Common myeloid progenitor, CD34-positive (primary cell): ENCODE results near the gene SORBS1.

Experiments
- CTCF ChIA-PET: fragments of 350-600 bp; sonication (Branson Sonifier 250); formaldehyde crosslinking; loops from one replicate; lab custom pipeline; 2021; ENCODE audit warnings: antibody characterized with exemption; lab: Charles Lee
- POLR2A ChIA-PET: fragments of 350-600 bp; sonication (Branson Sonifier 250); formaldehyde crosslinking; loops from one replicate; lab custom pipeline; 2021; ENCODE audit warnings: antibody characterized with exemption; lab: Charles Lee
- DNase-seq, 3 donors: peaks; one replicate each; pipeline versions ENCODE4 v3.0.0 to v3.0.0-alpha.2; 2013
- H3K27ac ChIP-seq, 2 experiments: 1 replicate in 1 of 2; 2 replicates in 1 of 2; pipeline ENCODE4 v1.7.0; 2013; ENCODE audit warnings: inconsistent platforms in 2 of 2, low read length in 2 of 2, mild to moderate bottlenecking in 2 of 2, low read depth in 1 of 2, moderate library complexity in 1 of 2; ENCODE audit not compliant: severe bottlenecking in 2 of 2, insufficient read depth in 1 of 2, poor library complexity in 1 of 2
- H3K27me3 ChIP-seq, 5 experiments: replicated peaks in 2 of 5; 1 replicate in 3 of 5; 2 replicates in 2 of 5; pipeline versions ENCODE4 v1.6.1 to v1.7.0; 2013; ENCODE audit warnings: low read length in 4 of 5, mild to moderate bottlenecking in 2 of 5, moderate library complexity in 2 of 5, inconsistent platforms in 1 of 5; ENCODE audit not compliant: insufficient read depth in 5 of 5, control insufficient read depth in 4 of 5
- H3K36me3 ChIP-seq, 4 experiments: 1 replicate in 2 of 4; 2 replicates in 2 of 4; pipeline versions ENCODE4 v1.6.1 to v1.7.0; 2013; ENCODE audit warnings: low read length in 3 of 4, control low read depth in 1 of 4, mild to moderate bottlenecking in 1 of 4; ENCODE audit not compliant: control insufficient read depth in 4 of 4, insufficient read depth in 4 of 4
- H3K4me1 ChIP-seq, 4 experiments: 1 replicate in 3 of 4; 2 replicates in 1 of 4; pipeline versions ENCODE4 v1.6.1 to v1.7.1; 2013; ENCODE audit warnings: low read length in 3 of 4, mild to moderate bottlenecking in 3 of 4, control low read depth in 1 of 4, inconsistent platforms in 1 of 4, moderate library complexity in 1 of 4; ENCODE audit not compliant: control insufficient read depth in 4 of 4, insufficient read depth in 4 of 4; ENCODE audit errors: control extremely low read depth in 1 of 4
- H3K4me3 ChIP-seq, 7 experiments: 1 replicate in 4 of 7; 2 replicates in 3 of 7; pipeline versions ENCODE4 v1.5.1 to v1.7.0; 2013; ENCODE audit warnings: mild to moderate bottlenecking in 7 of 7, low read length in 6 of 7, moderate library complexity in 6 of 7, inconsistent platforms in 2 of 7, low read depth in 2 of 7, control low read depth in 1 of 7; ENCODE audit not compliant: insufficient read depth in 4 of 7, control insufficient read depth in 1 of 7; ENCODE audit errors: extremely low read depth in 1 of 7
- H3K9me3 ChIP-seq, 5 experiments: 1 replicate in 4 of 5; 2 replicates in 1 of 5; pipeline versions ENCODE4 v1.6.1 to v1.7.1; 2013; ENCODE audit warnings: low read length in 4 of 5, mild to moderate bottlenecking in 2 of 5, inconsistent platforms in 1 of 5, low read depth in 1 of 5, moderate library complexity in 1 of 5; ENCODE audit not compliant: control insufficient read depth in 4 of 5, insufficient read depth in 2 of 5; ENCODE audit errors: control extremely low read depth in 1 of 5
- WGBS: methylation state at CpG from one replicate; pipeline ENCODE4 v1.1.5; 2013; ENCODE audit not compliant: insufficient coverage; 5-methylcytosine and 5-hydroxymethylcytosine counted together

Gene SORBS1

DNA sequence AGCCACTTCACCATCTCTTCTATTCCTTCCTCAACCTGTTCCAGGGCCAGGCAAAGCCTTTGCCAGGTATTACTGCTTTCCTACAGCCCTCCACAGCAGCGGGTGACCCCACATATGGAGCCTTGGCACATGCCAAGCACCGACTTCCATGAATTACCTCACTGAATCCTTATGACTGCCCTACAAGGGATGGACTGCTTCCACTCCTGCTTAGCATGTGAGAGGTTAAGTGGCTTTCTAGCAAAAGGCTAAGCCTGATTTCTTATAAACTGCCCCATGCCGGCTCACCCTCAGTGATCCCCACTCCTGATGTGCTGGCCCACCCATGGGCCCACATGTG, 226.4 kb downstream of the SORBS1 start:
- CTCF ChIA-PET: no interaction called here
- no peak overlapping the region for H3K27ac ChIP-seq
- WGBS: 100% methylated on average over 3 of the region's 3 CpGs
- POLR2A ChIA-PET: no interaction called here
- peaks cover 0 to 2% (median 0%) of the 10 kb centered on the region in 4 experiments for H3K36me3 ChIP-seq
- H3K4me3 ChIP-seq: peak overlapping the region in 1 of 7 experiments; percentile 42
- no peak for DNase-seq
- no peaks in the 10 kb centered on the region for H3K9me3 ChIP-seq
- H3K4me1 ChIP-seq: peaks cover 0 to 13% (median 7%) of the 10 kb centered on the region in 4 experiments
- no peaks in the 10 kb centered on the region for H3K27me3 ChIP-seq

DNA sequence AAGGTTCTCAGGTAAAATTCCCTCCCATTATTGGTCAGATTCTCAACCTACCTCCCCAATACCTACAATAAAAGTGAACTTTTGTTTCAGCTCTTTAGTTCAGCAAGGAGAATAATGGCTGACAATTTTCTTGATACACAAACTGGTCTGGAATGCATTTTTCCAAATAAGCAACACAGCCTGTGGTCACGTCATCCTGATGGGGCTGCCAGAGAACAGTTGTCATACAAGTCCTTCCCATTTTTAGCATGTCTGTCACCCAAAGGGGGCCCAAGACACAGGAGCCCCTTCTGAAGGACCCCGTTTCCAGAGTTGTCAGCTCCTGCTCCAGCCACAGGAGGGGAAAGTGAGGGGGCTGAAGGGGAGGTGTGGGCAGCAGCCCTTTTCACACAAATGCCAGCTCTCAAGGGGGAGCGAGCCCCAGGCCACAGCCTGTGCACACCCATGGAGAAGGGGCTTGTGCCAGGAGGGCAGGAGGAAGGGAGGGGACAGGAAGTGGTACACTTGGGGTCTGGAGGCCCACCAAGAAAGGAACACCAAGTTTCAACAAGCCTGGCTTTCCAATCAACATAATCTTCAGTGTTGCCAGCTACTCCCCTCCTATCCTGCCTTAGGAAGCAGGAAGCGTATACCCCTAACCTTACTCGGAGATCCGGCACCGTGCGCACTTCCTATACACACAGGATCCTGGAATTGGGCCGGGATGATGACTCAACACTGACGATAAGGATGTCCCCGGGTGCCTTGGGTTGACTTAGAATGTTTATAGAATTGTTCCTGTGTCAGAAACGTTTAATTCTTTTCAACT, 227.0 kb downstream of the SORBS1 start:
- Histone ChIP-seq H3K4me3 (peak overlapping the region in 1 of 7 experiments; percentile 42), H3K9me3 (no peaks in the 10 kb centered on the region), H3K27ac (no peak overlapping the region), H3K4me1 (peaks cover 0 to 13% (median 7%) of the 10 kb centered on the region in 4 experiments), H3K27me3 (no peaks in the 10 kb centered on the region), H3K36me3 (peaks cover 0 to 2% (median 0%) of the 10 kb centered on the region in 4 experiments)
- peak; percentile 11 to 39 (median 18) for DNase-seq
- CTCF ChIA-PET: no interaction called here
- POLR2A ChIA-PET: interaction anchor here (0.5 kb wide), 1 partner anchor 1644 kb away, joined by 3 read pairs; no protein-coding TSS in a partner anchor
- WGBS: 18% methylated on average over 6 of the region's 12 CpGs

GRCh38 chr10:95332666-95333249, 228.4 kb downstream of the SORBS1 start:
- CTCF ChIA-PET: no interaction called here

DNA sequence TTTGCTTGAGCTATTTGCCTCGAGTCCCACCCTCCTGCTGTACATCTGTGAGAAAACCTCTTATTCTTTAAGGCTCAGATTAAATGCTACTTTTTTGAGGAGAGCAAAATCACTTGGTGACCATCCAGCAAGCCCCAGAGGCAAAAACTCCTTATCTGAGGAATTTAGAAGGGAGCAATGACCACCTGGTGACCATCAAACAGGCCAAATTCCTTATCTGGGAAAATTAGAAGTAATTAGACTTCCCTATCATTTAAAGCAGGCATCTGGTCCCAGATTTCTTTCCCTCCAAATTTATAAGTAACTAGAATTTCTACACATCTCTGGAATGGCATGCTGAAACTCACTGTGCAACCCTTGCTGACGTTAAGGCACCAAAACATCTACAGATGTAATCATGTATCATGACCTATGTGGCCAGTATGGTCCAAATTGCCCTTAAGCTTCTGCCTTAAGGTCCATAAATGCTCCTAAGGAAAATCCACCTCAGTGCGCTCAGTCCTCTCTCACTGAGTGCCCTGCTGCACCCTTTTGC, 229.5 kb downstream of the SORBS1 start:
- Histone ChIP-seq H3K9me3 (no peaks in the 10 kb centered on the region), H3K27ac (no peak overlapping the region), H3K36me3 (no peaks in the 10 kb centered on the region), H3K4me3 (no peak overlapping the region), H3K27me3 (no peaks in the 10 kb centered on the region), H3K4me1 (peaks cover 0 to 13% (median 7%) of the 10 kb centered on the region in 4 experiments)
- ChIA-PET POLR2A (no interaction called here), CTCF (no interaction called here)
- DNase-seq: no peak
- 96% methylated on average over 3 of the region's 3 CpGs for WGBS

More at GRCh38 chr10:95332666-95333249, 228.4 kb downstream of the SORBS1 start:
- H3K4me1 ChIP-seq: peaks cover 0 to 13% (median 7%) of the 10 kb centered on the region in 4 experiments
- no peaks in the 10 kb centered on the region for H3K36me3 ChIP-seq
- H3K4me3 ChIP-seq: no peak overlapping the region
- no peaks in the 10 kb centered on the region for H3K27me3 ChIP-seq
- 100% methylated on average over 3 of the region's 4 CpGs for WGBS
- no peaks in the 10 kb centered on the region for H3K9me3 ChIP-seq
- no peak for DNase-seq
- H3K27ac ChIP-seq: no peak overlapping the region
- POLR2A ChIA-PET: no interaction called here

DNA sequence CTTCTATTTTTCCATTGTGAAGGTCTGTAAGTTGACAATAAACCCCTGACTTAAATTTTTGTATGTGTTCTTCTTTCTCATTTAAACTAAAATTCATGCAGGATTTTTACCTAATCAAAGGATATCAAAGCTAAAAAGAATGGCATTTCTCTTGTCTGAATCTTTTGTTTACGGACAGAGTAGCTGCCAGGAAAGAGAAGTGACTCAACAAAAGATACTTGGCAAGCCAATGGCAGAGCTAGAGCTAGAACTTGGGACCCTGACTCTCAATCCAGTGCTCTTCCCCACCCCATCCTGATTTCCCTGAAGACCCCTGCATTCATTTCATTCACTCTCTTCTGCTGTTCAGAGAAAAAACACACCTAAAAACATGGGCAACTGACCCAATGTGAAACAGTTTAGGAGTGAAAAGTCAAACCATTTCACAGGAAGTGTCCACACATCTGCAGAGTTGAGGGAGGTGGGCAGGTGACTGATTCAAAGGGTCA, 230.2 kb downstream of the SORBS1 start:
- ChIA-PET POLR2A (no interaction called here), CTCF (no interaction called here)
- H3K4me1 ChIP-seq: peaks cover 0 to 13% (median 7%) of the 10 kb centered on the region in 4 experiments
- no peak overlapping the region for H3K4me3 ChIP-seq
- 86% methylated on average over 1 of the region's 1 CpG for WGBS
- DNase-seq: no peak
- H3K9me3 ChIP-seq: no peaks in the 10 kb centered on the region
- no peak overlapping the region for H3K27ac ChIP-seq
- no peaks in the 10 kb centered on the region for H3K27me3 ChIP-seq
- no peaks in the 10 kb centered on the region for H3K36me3 ChIP-seq

- Histone ChIP-seq H3K9me3 (no peaks in the 10 kb centered on the region), H3K27me3 (no peaks in the 10 kb centered on the region), H3K27ac (no peak overlapping the region), H3K36me3 (no peaks in the 10 kb centered on the region), H3K4me1 (peaks cover 0 to 4% (median 3%) of the 10 kb centered on the region in 4 experiments), H3K4me3 (no peak overlapping the region)
- 100% methylated on average over 2 of the region's 9 CpGs for whole genome bisulfite sequencing
- ChIA-PET POLR2A (no interaction called here), CTCF (interaction anchor here (1.4 to 1.9 kb wide), 2 partner anchors 16 to 34 kb away, joined by 5 to 7 read pairs; no protein-coding TSS in a partner anchor)
- no peak for DNase-seq
Observed at GRCh38 chr10:95329296-95329695, 231.9 kb downstream of the SORBS1 start.
